DMS79 treated with DMSO at 0.1 percent for 48 hours (cell line): ENCODE measurements around the gene TMEM200C.

Experiments
- DNase-seq: peaks from one replicate; lab custom pipeline; 2025; lab: John Stamatoyannopoulos, UW

Gene TMEM200C

DNA sequence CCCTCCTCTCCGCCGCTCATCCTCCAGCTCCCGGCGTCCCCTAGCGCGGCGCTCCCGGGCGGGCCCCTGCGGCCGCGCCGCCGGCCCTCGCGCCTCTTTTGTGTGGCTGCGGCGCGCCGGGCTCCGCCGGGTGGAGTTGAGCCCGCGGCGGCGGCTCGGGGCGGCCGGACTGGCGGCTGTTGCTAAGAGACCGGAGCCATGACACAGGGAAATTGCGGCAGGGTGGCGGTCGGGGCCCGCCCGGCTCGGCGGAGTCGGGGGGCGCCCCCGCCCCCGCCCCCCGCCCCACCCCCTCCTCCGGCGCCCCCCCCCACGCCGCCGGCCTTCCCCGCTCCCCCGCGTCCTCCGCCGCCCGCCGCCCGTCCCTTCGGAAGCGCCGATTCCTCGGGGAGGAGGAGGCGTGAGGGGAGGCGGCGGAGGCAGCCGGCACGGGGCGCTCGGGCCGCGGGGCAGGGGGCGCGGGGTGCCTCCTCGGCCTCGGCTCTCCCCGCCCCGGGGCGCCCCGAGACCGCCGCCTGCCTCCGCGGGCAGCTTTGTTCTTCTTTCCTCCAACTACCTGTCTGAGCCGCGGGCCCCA, at the start of gene TMEM200C:
Gene TMEM200C, minus strand, starts transcription at position 224 of the 577 bp plus-strand sequence. CDS start 3,459 bp downstream, outside the sequence.
- DNase-seq = peak; percentile 64

DNA sequence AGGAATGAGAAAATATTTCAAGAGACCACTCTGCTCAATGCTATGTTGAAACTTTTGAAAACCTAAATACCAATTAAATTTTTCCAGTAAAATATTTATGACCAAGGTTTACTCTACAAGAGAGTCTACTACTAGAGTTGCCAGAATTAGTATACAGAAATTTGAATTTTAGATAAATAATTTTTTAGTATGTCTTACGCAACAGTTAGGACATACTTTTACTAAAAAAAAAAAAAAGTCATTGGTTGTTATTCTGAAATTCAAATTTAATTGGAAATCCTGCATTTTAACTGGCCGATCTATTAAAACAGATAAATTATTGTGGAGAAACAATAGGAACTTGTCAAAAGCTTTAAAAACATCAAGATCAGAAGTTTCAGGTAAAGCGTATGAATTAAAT, 49.1 kb upstream of the TMEM200C start:
- no peak for DNase-seq

DNA sequence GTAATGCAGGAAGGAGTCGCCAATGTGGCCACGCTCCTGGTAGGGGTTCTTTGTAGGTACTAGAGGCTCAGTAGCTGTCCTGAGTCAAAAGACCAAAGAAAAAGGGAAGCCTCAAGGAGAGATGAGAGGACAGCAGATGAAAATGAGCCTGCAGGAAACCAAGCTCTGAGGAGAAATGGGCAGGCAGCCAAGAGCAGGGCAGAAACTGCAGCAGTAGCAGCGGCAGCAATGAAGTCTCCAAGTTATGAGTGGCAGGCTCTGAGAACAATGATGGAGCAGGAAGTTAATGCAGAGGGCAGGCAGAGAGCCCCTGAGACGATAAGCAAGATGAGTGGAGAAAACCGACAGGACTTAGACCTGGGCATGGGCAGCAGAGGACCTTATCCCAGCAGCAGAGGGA, 48.2 kb upstream of the TMEM200C start:
- peak; percentile 88 for DNase-seq

DNA sequence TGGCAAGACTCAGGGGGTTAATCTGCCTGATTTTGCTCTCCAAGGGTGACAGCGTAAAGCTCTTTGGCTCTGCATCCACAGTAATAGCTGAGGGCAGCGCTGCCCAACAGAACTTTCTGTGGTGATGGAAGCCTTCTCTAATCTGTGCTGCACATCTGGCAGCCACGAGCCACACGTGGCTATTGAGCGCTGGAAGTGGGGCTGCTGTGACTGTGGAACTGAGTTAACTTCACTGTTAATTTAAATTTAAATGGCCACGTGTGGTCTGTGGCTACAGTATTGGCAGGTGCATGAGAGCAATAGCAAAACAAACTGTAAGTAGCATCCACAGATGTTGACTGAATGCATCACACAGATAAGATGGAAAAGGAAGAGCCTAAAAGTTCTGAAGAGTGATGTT, 47.3 kb upstream of the TMEM200C start:
- no peak for DNase-seq

DNA sequence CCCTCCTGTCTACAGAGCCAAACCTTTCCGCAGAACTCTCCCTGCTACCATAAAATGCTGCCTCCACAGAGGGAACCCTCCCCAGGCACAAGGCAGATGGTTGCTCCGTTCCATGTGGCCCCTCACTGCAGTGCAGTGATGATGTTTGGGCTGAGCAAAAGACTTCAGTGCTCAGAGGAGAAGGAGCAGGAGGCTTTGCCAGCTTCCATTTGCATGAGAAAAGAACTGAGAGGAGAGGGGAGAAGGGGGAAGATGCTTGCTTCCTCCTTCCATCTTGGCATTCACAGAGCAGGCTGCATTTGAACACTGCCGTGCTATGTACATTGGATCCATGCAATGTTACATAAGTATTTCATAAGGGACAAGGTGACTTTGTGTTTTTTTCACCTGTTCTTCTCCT, 46.6 kb upstream of the TMEM200C start:
- no peak for DNase-seq

DNA sequence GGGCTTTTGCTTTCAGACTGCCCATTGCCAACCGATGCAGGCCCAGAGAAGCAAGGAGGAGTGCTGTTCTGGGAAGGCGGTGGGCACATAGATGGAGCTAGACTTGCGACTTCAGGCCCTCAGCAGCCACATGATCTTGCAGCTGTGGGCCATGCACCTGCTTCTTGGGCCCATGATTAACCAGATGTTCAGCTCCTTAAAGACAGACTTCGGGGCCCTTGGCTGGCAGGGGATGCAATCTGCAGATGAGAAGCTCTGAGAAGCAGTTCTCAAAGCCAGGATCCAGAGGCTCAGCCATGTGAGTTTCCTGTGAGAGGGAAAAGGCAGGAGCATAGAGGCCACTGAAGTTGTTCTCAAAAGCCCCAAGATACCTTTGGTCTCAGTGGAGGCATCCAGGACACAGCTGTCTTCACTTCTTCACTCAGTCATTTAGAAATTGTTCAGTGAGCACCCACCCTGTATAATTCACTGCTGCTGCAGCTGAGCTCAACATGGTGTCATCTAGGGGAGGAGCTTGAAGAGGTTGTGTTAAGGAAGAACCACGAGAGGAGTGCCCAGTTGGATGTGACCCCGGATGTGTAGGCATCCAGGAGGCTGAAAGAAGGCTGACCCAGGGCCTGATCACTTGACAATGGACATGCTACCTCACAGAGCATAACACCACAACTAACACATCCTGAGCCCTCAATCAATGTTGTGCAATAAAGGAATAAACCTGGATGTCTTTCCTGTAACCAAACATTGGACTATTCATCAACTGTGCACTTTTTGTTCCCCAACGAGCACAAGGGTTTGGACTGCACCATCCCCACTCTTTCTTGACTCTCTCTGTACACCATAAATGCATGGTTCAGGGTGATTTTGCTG, 44.7 kb upstream of the TMEM200C start:
- no peak for DNase-seq

DNA sequence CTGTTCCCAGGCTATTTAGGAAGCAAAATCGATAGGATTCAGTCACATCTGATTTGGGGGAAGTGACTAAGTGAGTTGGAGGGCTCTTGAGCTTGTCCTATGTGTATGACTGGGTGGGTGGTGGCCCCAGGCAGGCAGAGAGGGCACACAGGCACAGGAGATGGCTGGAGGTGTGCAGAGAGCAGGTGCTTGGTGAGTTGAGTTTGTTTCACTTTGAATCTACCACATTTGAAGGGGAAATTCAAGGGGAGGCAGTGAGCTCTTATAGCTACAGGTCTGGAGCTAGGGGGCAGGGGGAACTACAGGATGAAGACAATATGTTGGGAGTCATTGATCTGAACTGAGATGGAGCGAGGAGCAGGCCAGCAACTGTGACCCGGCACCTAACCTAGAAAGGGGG, 42.5 kb upstream of the TMEM200C start:
- DNase-seq = no peak

DNA sequence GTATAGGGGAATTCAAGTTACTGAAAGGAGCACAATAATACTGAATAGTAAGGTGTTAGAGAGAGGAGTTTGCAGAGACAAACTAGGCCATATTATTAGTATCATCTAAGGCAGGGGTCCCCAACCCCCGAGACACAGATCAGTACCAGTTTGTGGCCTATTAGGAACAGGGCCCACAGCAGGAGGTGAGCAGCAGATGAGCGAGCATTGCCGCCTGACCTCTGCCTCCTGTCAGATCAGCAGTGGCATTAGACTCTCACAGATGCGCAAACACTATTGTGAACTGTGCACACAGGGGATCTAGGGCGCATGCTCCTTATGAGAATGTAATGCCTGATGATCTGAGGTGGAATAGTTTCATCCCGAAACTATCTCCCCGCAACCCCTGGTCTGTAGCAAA, 41.8 kb upstream of the TMEM200C start:
- DNase-seq = no peak

DNA sequence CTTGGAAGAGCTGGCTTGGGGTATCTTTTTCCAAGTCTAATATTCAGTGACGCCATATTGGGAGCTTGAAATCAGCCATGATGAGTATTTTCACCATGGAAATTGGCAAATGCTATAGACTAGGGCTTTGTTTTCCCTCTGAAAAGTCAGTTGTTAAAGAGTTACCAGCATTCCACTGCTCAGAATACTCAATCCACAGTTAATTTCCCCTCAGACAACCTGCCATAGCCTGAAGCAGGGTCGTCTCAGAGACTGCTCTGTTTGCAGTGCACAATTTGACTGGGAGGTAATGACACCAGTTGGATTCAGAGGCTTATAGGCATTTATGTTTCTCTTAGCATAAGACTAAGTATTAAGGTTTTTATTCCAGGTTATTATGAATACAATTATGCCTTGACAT, 35.5 kb upstream of the TMEM200C start:
- DNase-seq = no peak

DNA sequence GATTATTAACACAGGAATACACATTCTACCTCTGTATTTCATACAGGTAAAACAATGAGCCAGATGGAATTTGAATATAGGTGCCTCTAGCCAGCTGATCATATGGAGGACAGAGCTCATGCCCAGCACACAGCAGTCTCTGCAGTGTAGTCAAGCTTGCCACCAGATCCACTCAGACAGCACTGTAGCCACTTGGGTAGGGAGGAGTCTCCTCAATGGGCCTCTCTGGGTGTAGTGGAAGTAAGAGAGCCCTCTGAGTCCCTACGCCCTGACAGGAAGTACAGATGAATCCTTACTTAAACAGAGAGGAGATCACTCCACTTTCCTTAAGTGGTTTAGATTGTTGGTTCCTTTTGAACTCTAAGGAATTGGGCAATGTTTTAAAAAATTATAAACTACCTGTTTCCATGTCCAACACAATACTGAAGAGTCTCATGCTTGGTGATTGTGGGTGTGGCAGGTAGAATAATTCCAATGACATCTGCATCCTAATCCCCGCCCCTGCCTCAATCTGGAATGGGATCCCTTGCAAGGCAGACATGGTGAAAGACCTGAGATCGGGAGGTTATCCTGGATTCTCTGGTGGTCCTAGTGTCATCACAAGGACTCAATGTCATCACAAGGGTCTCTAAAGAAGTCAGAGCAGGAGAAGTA, 23.0 kb upstream of the TMEM200C start:
- DNase-seq = peak; percentile 24

DNA sequence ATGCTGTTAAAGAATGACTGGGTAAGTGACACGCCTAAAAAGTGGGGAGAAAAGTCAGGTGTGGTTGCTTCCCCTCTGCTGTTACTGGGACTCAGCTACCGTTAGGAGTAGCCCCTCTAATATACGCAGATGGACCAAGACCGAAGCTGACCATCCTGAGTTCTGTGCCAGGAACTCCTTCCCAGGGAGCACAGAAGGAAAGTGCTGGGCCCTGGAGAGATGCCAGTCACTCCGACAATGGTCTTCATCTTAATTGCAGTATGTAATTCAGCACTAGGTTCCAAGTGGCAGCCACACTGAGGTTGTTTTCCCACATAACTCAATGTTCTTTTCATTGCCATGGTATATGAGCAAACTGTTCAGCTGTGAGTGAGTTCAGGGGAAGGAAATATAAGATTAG, 19.6 kb upstream of the TMEM200C start:
- DNase-seq = no peak

DNA sequence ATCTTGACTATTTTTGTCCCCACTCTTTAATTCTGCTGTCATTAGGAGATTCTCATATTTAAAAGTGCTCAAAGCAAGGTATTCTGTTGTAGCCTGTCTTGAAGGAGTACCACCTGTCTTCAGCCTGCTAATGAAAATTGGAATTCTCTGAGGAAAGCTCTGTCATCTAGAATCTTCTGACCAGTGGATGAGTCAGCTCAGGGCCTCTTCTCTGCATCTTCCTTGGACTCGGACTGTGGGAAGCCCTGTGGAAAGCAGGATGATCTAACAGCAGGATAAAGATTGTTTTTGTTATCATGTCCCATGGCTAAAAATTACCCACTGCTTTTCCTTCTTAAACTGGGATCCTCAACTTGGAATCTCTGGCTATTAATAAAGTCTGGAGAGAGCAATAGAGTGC, 18.7 kb upstream of the TMEM200C start:
- no peak for DNase-seq

DNA sequence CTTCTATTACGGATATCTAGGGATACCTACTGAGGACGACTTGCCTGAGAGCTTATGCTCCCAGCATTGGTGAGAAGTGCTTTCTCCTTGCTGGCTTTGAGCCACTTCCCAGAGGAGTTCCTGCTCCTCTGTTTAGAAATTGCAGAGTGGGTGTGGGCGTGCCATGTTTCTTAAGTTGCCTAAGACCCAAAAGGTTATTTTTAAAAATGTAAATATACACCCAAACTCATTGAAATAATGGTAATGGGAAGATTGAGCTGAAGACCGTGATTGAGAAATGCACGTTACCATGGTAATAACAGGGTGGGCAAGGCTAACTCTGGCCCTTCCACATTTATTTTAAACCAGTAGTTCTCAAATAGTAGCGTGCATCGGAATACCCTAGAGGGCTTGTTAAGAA, 17.2 kb upstream of the TMEM200C start:
- DNase-seq = no peak

DNA sequence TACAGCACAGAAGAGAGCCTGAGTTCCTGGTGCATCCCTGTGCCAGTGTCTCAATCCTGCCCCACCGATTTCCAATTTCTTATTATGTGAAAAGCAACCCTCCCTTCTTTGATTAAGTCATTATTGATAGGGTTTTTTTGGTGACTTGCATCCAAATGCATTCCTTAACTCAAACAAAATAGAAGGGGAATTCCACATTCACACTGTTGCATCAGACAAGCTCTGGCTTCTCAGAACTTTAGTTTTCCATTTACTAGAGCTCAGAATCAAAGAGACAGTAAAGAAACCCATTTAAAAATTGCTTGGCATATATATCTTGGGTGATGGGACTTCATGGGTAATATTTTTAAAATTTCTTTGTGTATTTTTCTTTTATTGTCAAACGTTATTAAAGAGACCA, 13.8 kb upstream of the TMEM200C start:
- DNase-seq = no peak

DNA sequence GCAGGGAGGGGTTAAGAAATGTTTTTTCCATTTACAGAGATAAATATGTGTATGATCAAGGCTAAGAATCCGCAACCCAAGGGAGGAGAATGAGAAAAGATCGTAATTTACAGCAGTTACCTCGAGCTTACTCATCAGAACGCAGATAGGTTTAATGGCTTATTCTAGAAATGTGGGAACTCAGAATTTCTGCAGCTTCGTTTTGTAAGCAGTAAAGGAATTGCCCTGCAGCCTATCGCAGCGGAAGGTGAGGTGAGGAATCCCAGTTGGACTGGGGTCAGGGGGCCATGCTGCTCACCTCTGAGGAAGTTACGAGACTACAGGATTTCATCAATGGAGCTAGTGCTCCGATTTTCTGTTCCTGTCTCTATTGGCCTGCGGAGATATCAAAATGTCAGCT, 8.1 kb upstream of the TMEM200C start:
- no peak for DNase-seq

DNA sequence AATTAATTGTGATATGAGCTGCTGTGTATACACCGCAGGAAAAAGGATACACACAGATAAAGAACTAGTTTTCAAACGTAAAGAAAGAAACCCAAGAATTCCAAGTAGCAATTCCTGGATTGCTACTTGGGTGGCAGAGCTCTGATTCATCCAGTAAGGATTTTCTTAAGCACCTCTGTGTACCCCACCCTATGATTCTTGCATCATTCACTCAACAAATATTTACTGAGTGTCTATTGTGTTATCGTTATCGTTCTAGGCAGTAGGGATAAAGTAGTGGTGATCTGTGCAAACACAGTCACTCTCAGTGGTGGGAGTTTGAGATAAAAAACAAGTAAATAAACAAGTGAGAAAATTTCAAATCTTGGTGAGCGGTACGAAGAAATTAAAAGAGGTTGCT, 4.9 kb upstream of the TMEM200C start:
- DNase-seq = no peak

DNA sequence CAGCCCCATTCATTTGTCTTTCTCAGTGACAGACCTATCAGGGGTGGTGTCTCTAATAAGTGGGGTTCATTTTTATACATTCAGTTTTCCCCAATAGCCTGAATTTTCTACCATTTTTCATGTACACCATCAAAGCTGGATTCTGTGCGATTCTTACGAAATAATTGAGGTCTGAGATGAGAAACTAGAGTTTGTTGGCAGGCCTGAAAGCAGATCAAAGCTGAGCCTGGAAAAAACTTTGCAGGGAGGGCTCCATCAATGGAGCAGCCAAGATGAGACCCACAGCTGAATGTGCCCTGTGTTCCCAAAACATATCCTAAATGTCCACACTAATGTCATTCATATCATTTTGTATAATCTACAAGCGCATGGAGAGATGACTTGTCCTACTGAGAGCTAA, 4.5 kb upstream of the TMEM200C start:
- no peak for DNase-seq

DNA sequence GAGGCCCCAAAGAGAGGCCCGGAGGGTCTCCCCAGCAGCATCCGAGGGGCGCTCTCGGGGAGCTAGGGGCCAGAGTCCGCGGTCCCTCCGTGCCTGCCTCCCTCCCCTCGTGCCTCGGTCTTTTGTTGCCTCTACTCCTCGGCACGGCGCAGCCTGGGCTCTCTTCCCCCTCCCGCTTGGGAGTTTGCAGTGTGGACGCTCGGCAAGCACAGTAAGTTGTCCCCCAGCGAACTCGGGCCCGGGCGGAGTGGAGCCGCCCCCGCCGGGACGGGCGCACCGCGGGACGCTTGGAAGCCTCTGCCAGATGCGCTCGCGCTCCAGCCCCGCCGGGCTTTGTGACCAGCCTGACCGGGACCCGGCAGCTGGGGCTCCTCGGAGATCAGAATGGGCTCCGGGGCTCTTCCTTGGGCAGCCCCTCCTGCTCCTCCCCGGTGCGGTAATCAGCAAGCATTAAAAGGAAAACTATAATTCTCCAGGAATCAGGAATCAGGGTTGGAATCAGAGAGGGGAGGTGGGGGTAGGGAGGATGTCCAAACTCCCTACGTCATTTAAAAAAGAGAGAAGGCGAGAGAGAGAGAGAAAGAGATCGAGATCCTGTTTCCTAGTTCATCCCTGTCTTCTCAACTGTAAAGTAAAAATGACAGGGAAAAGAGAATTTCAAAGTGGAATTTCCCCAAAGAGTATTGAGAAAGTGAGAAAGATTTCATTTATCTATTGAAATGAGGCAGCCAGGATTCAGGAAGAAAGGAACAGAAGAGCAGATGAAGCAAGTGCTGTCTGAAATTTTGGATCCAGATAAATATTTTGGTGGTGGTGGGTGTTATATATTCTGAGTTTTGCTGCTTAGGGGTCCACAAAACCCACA, 786 bp upstream of the TMEM200C start:
- peak; percentile 61 for DNase-seq

DNA sequence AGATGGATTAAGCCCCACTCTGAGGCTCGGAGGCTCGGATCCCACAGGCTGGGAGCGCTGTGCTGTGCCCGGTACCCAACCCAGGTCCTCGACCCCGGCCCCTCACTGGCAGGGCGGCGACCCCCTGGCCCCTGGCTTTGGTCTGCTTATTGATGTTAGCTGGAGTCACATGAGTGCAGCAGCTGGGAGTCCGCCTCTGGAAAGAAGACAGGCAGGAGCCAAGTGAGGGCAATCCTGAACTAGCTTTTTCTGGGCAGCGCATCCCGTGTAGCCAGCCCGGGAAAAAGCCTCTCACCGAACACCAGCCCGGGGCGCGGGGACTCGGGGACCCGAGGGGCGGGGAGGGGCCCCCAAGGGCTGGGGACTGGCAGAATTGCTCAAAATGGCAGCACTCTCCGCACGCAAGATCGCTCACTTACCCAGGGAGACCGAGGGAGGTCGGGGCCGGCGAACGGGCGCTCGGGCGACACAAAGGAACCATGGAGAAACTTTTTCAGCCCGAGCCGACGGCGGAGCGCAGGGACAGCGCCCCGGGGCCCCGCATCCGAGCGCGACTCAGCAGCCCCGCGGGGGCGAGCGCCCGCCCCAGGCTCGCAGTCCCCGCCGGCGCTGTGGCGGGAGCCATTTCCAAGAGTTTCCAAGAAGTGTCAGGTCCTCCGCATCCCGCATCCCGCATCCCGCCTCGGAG, 567 bp downstream of the TMEM200C start:
- peak; percentile 83 for DNase-seq

DNA sequence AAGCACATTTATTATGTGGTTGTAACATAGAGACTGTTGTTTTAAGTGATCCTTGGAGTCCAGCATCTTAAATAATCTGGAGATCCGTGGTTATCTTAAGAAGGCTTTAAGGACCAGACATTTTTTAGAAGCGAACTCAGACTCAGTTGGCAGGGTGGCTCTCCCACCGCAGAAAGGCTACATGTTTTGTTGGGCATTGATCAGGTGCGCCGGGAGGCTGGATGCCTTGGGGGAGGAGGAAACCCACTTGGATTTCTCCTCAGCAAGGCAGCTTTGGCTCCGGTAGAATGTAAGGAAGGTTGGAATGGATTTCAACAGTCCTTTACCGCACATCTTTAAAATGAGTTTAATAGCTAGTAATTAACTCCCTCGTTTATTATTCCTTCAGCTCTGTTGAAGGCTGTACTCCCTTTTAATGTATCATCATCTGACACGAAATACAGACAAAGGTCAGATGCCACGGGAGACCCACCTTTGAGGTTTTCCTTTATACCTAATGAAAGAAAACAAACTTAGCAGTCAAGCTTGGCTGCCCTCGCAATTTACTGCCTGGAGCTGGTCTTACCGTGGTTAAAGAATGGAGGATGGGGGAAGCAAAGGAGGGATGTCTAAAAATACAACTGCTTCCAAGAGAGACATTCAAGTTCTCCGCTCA, 1.2 kb downstream of the TMEM200C start:
- peak; percentile 73 for DNase-seq

DNA sequence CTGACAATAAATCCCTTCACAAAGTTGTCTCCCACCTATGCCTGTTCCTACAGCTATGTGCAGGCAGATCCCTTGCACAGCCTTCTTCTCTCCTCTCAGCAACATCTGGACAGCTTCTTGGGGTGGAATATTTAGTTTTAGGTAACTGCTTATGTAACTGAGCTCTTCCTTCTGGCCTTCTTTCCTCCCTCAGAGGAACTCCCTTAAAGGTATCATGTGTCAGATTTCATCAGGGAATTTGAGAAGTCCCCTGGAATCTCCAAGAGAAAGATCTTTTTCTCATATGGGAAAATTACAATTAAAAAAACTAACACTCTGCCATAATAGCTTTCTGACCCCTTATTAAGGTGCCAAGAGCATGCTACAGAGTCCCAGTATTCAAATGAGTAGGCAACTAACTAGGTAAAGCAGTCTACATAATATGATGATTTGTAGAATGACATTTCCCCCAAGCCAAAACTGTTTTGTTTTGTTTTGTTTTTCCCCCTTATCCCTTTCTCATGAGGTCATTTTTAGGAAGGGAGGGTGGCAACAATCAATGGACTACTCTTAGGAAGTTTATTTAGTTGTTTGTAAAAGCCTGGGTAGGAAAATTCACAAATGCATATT, 2.4 kb downstream of the TMEM200C start:
- no peak for DNase-seq
